ENCODE data around the gene TP73. TPM values are rescaled to one million over a fixed set of nuclear protein-coding genes. Genes with fewer than 3 reads are reported as not detected.

TP73 gene
- polyA plus RNA-seq, 10 donors, result 0.60 to 3.2 (median 0.91) TPM

GRCh38 chr1:3777078-3777547, 124.8 kb downstream of the TP73 start:
- no peak for DNase-seq

DNA sequence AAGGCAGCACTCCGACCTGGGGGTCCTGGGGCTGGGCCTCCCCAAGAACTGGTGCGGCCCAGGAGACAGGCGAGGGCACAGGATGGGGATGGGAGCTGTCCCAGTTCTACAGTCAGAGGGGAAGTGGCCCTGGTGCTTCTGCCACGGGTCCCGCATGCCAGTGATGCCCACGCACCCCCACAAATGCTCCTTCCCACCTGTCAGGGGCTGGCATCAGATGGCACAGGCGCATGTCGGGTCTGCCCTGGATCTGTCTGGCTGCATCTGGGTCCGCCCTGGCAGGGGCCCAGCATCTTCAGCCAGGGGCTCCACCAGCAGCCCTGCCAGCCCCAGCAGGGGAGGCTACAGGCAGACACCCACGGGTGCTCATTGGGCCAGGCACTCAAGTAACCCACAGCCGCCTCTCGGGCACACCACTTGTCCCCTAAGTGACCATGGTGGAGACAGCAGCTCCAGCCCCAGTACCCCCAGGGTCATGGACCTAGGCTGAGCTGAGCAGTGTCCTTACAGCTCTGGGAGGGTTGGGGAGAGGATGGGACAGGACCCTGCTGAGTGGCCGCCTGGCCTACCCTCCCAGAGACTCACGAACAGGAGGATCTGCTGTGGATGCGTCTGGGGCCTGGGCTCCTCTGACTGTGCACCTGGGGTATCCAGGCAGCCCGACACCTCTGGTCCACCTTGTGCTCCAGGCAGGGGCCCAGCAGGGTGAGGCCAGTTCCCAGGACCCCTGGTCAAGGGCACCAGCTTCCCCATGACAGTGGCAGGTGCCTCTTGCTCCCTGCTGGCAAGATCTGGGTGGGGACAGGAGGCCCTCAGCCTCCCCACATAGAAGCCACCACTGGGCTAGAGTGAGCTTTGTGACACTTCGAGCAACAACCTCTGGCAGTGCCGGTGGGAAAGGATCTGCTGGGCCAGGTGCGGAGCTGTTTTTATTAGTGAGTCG, 125.6 kb downstream of the TP73 start:
- no peak for DNase-seq

GRCh38 chr1:3778590-3779264, 126.4 kb downstream of the TP73 start:
- DNase-seq, result no peak

GRCh38 chr1:3779265-3779911, 127.1 kb downstream of the TP73 start:
- no peak for DNase-seq

DNA sequence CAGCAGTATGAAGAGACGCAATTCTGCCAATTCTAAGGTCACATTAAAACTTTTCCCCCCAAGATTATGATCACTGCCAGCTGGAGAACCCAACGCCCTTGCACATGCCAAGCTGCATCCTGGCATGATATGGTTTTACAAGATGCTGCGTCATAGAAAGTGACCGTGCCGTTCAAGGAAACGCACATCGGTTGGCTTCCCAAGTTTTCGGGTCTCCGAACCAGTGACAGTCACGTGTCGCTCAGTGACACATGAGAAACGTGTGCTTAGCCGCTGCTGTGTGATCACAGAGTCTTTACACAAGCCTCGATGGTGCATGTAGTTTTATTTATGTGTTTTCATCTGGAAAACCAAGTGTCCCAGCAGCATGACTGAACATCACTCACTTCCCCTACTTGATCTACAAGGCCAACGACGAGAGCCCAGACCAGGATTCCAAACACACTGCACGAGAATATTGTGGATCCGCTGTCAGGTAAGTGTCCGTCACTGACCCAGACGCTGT, 127.6 kb downstream of the TP73 start:
- DNase-seq, result no peak

GRCh38 chr1:3780901-3781300, 128.6 kb downstream of the TP73 start:
- DNase-seq, result no peak

GRCh38 chr1:3783651-3784474, 131.5 kb downstream of the TP73 start:
- DNase-seq, result no peak

DNA sequence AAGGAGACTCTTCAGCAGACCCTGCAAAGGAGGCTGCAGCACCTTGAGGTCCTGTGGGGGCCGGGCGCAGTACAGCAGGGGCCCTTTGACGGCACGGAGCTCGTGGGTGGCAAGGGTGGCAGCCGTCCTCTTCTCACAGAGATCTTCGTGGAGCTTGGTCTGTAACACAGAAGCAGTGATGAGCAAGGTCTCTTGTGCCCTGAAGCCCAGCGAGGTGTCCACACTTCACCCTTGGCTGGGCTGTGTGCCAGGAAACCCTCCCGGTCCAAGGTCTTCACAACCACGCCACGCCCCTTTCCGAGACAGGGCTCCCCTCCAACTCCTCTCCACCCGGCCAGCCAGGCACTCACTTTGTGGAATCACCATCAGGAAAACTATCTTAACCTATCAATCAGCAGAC, 132.7 kb downstream of the TP73 start:
- no peak for DNase-seq

GRCh38 chr1:3785456-3786157, 133.3 kb downstream of the TP73 start:
- no peak for DNase-seq

Other genes with a start within 250 kb of the TP73 start
- 1 to 10 TPM in 2 of 10 donors, under 1 TPM in 8; 0.23 to 1.5 (median 0.45) TPM for gene ARHGEF16, start 197.9 kb upstream of the TP73 start, polyA plus RNA-seq (ENCODE audit: insufficient read length in 10 of 10)
- gene MEGF6, start 41.0 kb upstream of the TP73 start, polyA plus RNA-seq (ENCODE audit: insufficient read length in 10 of 10), result 10 to 100 TPM in 4 of 10 donors, 1 to 10 TPM in 6; 6.3 to 37.6 (median 9.5) TPM
- 10 to 100 TPM; 25.7 to 31.7 (median 29.7) TPM for gene TPRG1L, start 27.5 kb upstream of the TP73 start, polyA plus RNA-seq (ENCODE audit: insufficient read length in 10 of 10)
- 10 to 100 TPM; 10.1 to 12.3 (median 11.7) TPM for gene WRAP73, start 2.4 kb upstream of the TP73 start, polyA plus RNA-seq (ENCODE audit: insufficient read length in 10 of 10)
- gene CCDC27, start 99.9 kb downstream of the TP73 start, polyA plus RNA-seq (ENCODE audit: insufficient read length in 10 of 10), result under 1 TPM in 9 of 10 donors, not detected in 1; 0.09 to 0.30 (median 0.16) TPM
- gene SMIM1, start 120.2 kb downstream of the TP73 start, polyA plus RNA-seq (ENCODE audit: insufficient read length in 10 of 10), result 1 to 10 TPM; 1.6 to 5.7 (median 3.3) TPM
- gene LRRC47, start 144.0 kb downstream of the TP73 start, polyA plus RNA-seq (ENCODE audit: insufficient read length in 10 of 10), result 10 to 100 TPM; 40.9 to 53.9 (median 48.2) TPM
- gene CEP104, start 204.7 kb downstream of the TP73 start, polyA plus RNA-seq (ENCODE audit: insufficient read length in 10 of 10), result 10 to 100 TPM; 14.4 to 26.8 (median 21.0) TPM
- 1 to 10 TPM; 3.5 to 7.6 (median 5.0) TPM for gene DFFB, start 205.0 kb downstream of the TP73 start, polyA plus RNA-seq (ENCODE audit: insufficient read length in 10 of 10)
- gene C1orf174, start 247.8 kb downstream of the TP73 start, polyA plus RNA-seq (ENCODE audit: insufficient read length in 10 of 10), result 10 to 100 TPM; 15.0 to 21.9 (median 16.7) TPM